ENCODE data around the gene LARP4.
"Not testable (repeated sequence)": the region's sequence is repeated elsewhere in the genome, so short reads cannot be mapped to it uniquely, and the experiment has no call there.

DNA sequence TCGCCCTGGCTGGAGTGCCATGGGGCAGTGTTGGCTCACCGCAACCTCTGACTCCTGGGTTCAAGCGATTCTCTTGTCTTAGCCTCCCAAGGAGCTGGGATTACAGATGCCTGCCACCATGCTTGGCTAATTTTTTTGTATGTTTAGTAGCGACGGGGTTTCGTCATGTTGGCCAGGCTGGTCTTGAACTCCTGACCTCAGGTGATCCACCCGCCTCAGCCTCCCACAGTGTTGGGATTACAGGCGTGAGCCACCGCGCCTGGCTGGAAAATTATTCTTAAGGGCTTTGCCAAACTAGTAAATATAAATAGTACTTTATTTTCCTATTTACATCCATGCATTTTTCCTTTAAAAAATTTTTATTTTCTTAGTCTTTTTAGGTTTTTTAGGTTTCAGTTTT, 22.2 kb downstream of the LARP4 start:
- TF ChIP-seq CTCF (conservative IDR thresholded peaks at IDR 0.05; ENCODE audit: low read length); EZH2phosphoT487 (IDR thresholded peaks at IDR 0.05; ENCODE audit: borderline replicate concordance, low read depth, low read length): not testable (repeated sequence)
